HG02981 (cell line): ENCODE results near the gene PPP2R2D.
"Not testable (repeated sequence)": the region's sequence is repeated elsewhere in the genome, so short reads cannot be mapped to it uniquely, and the experiment has no call there.

ENCODE experiments used
- ATAC-seq: cut with Tn5 transposase; IDR thresholded peaks from one replicate; pipeline ENCODE4 v1.9.1; 2021; ENCODE audit warnings: mild to moderate bottlenecking, moderate library complexity; ENCODE audit not compliant: unreplicated experiment

PPP2R2D gene

GRCh38 chr10:131866673-131867072 is 34.1 kb upstream of the PPP2R2D start:
- ATAC-seq = no peak

GRCh38 chr10:131868436-131868835 is 32.4 kb upstream of the PPP2R2D start:
- ATAC-seq = no peak

- ATAC-seq = no peak
Measured at GRCh38 chr10:131869344-131869743, 31.5 kb upstream of the PPP2R2D start.

- no peak for ATAC-seq
Measured at GRCh38 chr10:131870411-131870810, 30.4 kb upstream of the PPP2R2D start.

- no peak for ATAC-seq
Measured at GRCh38 chr10:131870831-131871672, 29.8 kb upstream of the PPP2R2D start.

- no peak for ATAC-seq
Measured at GRCh38 chr10:131871673-131872005, 29.2 kb upstream of the PPP2R2D start.

GRCh38 chr10:131872011-131872826 is 28.6 kb upstream of the PPP2R2D start:
- ATAC-seq = no peak

GRCh38 chr10:131872827-131873375 is 27.9 kb upstream of the PPP2R2D start:
- ATAC-seq = no peak

GRCh38 chr10:131874991-131875451 is 25.8 kb upstream of the PPP2R2D start:
- ATAC-seq = peak; percentile 71

- no peak for ATAC-seq
Measured at GRCh38 chr10:131875501-131875900, 25.3 kb upstream of the PPP2R2D start.

GRCh38 chr10:131876017-131876416 is 24.8 kb upstream of the PPP2R2D start:
- no peak for ATAC-seq

- no peak for ATAC-seq
Measured at GRCh38 chr10:131876508-131876907, 24.3 kb upstream of the PPP2R2D start.

- no peak for ATAC-seq
Measured at GRCh38 chr10:131880016-131880590, 20.7 kb upstream of the PPP2R2D start.

GRCh38 chr10:131881104-131881880 is 19.5 kb upstream of the PPP2R2D start:
- ATAC-seq = no peak

- no peak for ATAC-seq
Measured at GRCh38 chr10:131882151-131882550, 18.7 kb upstream of the PPP2R2D start.

GRCh38 chr10:131882590-131883451 is 18.0 kb upstream of the PPP2R2D start:
- no peak for ATAC-seq

- not testable (repeated sequence) for ATAC-seq
Measured at GRCh38 chr10:131883621-131884393, 17.0 kb upstream of the PPP2R2D start.

GRCh38 chr10:131885391-131886165 is 15.2 kb upstream of the PPP2R2D start:
- ATAC-seq = peak; percentile 96
